Panc1 (cell line): ENCODE data around the gene CREBBP. TPM values are rescaled to one million over a fixed set of nuclear protein-coding genes. Genes with fewer than 3 reads are reported as not detected.

Experiments
- ATAC-seq: fragments of 200-7000 bp; cut with Tn5 transposase; 2 replicates; pipeline ENCODE4 v1.9.1; 2020; ENCODE audit warnings: mild to moderate bottlenecking, moderate library complexity
- BruUV-seq: library from RNA; stranded (reverse); fragments of 400-500 nt; replicated peaks from 2 replicates; lab custom pipeline; 2021; lab: Mats Ljungman, UMichigan
- CTCF ChIA-PET: fragments of 300-600 bp; sonication (Branson Sonifier 250); formaldehyde crosslinking; loops from one replicate; lab custom pipeline; 2022; ENCODE audit warnings: antibody characterized with exemption; lab: Charles Lee
- POLR2A ChIA-PET: fragments of 300-600 bp; sonication (Branson Sonifier 250); formaldehyde crosslinking; loops from one replicate; lab custom pipeline; 2022; ENCODE audit warnings: antibody characterized with exemption; lab: Charles Lee
- DNase-seq: peaks from one replicate; pipeline ENCODE4 v3.0.0-alpha.2; 2010; ENCODE audit warnings: low read depth, low spot score
- H3K27ac ChIP-seq: 2 replicates; pipeline ENCODE4 v1.5.1; 2011; ENCODE audit warnings: mild to moderate bottlenecking, low read length, inconsistent platforms
- H3K27me3 ChIP-seq: fragments of 200-500 bp; sonication (Bioruptor generic); 2 replicates; pipeline ENCODE4 v1.6.0; 2014; ENCODE audit warnings: low read length, inconsistent platforms; ENCODE audit not compliant: control insufficient read depth, insufficient read depth
- H3K36me3 ChIP-seq: fragments of 200-500 bp; sonication (Bioruptor generic); 2 replicates; pipeline ENCODE4 v1.5.1; 2014; ENCODE audit warnings: inconsistent platforms, mild to moderate bottlenecking, low read length, moderate library complexity; ENCODE audit not compliant: control insufficient read depth, insufficient read depth
- H3K4me1 ChIP-seq: 2 replicates; pipeline ENCODE4 v1.5.1; 2011; ENCODE audit warnings: inconsistent platforms, mild to moderate bottlenecking, low read length, moderate library complexity; ENCODE audit not compliant: control insufficient read depth, insufficient read depth
- H3K4me3 ChIP-seq, 2 experiments: 2 replicates each; pipeline ENCODE4 v1.5.1; 2011 to 2012; ENCODE audit warnings: low read depth in 2 of 2, low read length in 2 of 2, mild to moderate bottlenecking in 2 of 2, inconsistent platforms in 1 of 2, moderate library complexity in 1 of 2
- H3K9me3 ChIP-seq: fragments of 200-500 bp; sonication (Bioruptor generic); 2 replicates; pipeline ENCODE4 v1.5.1; 2014; ENCODE audit warnings: low read depth, mild to moderate bottlenecking, inconsistent platforms, low read length, moderate library complexity; ENCODE audit not compliant: control insufficient read depth, insufficient read depth
- POLR2AphosphoS5 ChIP-seq: IDR thresholded peaks from 2 replicates; pipeline ENCODE4 v1.6.1; 2012; ENCODE audit warnings: mild to moderate bottlenecking, low read depth, low read length, moderate library complexity
- SIN3A ChIP-seq: IDR thresholded peaks from 2 replicates; pipeline ENCODE4 v1.6.1; 2012; ENCODE audit warnings: low read depth, mild to moderate bottlenecking, low read length, moderate library complexity, borderline replicate concordance; ENCODE audit not compliant: insufficient read depth
- TCF7L2 ChIP-seq: IDR thresholded peaks from 2 replicates; pipeline ENCODE4 v1.6.1; 2011; ENCODE audit warnings: mild to moderate bottlenecking, low read depth, low read length, inconsistent platforms
- in situ Hi-C: cut with HindIII; loops from 2 replicates; pipeline ENCODE4 v1.10.0; 2016; ENCODE audit warnings: low sequenced_read_pairs, low pct_unique_long_range_greater_than_20kb
- intact Hi-C: fragments of 100-400 bp; cut with micrococcal nuclease; formaldehyde crosslinking; loops from one replicate; pipeline ENCODE4 v1.10.0; 2022; ENCODE audit not compliant: unreplicated experiment
- total RNA-seq: library from RNA; stranded (reverse); gene quantifications from one replicate; pipeline ENCODE4 v1.2.1, GENCODE V29; 2021; ENCODE audit not compliant: unreplicated experiment
- TF ChIP-seq, protein P1 (sequence below), 2 experiments: IDR thresholded peaks; 2 replicates each; pipeline ENCODE4 v1.6.1; 2011 to 2012; ENCODE audit warnings: low read depth in 2 of 2, control low read depth in 1 of 2, low read length in 1 of 2, mild to moderate bottlenecking in 1 of 2, moderate library complexity in 1 of 2; ENCODE audit not compliant: insufficient read depth in 1 of 2
- TF ChIP-seq, protein P2 (sequence below): fragments of 450-650 bp; IDR thresholded peaks from 2 replicates; pipeline ENCODE4 v1.5.1; 2017; ENCODE audit warnings: mild to moderate bottlenecking

The CREBBP gene
- total RNA-seq, 1 experiment from 2014 or later = 60.2 TPM

DNA sequence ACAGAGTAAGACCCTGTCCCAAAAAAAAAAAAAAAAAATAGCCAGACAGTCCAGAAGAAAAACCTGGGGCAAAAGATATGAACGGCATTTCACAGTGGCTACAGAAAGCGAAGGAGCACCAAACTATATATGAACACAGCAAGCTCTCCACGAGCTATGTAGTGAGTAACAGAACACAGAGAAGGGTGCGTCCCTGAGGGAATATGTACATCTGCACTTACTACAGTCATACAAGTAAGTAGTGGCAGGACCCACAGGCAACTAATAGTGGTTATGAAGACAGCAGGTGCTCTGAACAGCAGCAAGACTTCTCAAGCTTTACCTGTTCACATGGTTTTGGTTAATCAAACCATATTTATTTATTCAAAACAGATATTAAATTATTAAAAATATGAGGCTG lies 179.0 kb downstream of the CREBBP start:
- DNase-seq = no peak
- CTCF ChIA-PET = no interaction called here
- H3K4me3 ChIP-seq = no peak overlapping the region
- no peaks in the 10 kb centered on the region for H3K27me3 ChIP-seq
- no peak for ATAC-seq
- POLR2A ChIA-PET = interaction anchor here (0.6 kb wide), 1 partner anchor 30 kb away, joined by 8 read pairs; no protein-coding TSS in a partner anchor
- TF ChIP-seq, protein P1, sequence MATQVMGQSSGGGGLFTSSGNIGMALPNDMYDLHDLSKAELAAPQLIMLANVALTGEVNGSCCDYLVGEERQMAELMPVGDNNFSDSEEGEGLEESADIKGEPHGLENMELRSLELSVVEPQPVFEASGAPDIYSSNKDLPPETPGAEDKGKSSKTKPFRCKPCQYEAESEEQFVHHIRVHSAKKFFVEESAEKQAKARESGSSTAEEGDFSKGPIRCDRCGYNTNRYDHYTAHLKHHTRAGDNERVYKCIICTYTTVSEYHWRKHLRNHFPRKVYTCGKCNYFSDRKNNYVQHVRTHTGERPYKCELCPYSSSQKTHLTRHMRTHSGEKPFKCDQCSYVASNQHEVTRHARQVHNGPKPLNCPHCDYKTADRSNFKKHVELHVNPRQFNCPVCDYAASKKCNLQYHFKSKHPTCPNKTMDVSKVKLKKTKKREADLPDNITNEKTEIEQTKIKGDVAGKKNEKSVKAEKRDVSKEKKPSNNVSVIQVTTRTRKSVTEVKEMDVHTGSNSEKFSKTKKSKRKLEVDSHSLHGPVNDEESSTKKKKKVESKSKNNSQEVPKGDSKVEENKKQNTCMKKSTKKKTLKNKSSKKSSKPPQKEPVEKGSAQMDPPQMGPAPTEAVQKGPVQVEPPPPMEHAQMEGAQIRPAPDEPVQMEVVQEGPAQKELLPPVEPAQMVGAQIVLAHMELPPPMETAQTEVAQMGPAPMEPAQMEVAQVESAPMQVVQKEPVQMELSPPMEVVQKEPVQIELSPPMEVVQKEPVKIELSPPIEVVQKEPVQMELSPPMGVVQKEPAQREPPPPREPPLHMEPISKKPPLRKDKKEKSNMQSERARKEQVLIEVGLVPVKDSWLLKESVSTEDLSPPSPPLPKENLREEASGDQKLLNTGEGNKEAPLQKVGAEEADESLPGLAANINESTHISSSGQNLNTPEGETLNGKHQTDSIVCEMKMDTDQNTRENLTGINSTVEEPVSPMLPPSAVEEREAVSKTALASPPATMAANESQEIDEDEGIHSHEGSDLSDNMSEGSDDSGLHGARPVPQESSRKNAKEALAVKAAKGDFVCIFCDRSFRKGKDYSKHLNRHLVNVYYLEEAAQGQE (IDR thresholded peaks at IDR 0.05; ENCODE audit: insufficient read depth in 1 of 2, low read depth in 2 of 2, low read length in 1 of 2) = no peak
- TF ChIP-seq TCF7L2 = no peak
- TF ChIP-seq, protein P2, sequence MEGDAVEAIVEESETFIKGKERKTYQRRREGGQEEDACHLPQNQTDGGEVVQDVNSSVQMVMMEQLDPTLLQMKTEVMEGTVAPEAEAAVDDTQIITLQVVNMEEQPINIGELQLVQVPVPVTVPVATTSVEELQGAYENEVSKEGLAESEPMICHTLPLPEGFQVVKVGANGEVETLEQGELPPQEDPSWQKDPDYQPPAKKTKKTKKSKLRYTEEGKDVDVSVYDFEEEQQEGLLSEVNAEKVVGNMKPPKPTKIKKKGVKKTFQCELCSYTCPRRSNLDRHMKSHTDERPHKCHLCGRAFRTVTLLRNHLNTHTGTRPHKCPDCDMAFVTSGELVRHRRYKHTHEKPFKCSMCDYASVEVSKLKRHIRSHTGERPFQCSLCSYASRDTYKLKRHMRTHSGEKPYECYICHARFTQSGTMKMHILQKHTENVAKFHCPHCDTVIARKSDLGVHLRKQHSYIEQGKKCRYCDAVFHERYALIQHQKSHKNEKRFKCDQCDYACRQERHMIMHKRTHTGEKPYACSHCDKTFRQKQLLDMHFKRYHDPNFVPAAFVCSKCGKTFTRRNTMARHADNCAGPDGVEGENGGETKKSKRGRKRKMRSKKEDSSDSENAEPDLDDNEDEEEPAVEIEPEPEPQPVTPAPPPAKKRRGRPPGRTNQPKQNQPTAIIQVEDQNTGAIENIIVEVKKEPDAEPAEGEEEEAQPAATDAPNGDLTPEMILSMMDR = no peak
- no peak for TF ChIP-seq POLR2AphosphoS5
- TF ChIP-seq SIN3A = no peak
- no peaks in the 10 kb centered on the region for H3K36me3 ChIP-seq
- H3K4me1 ChIP-seq = no peaks in the 10 kb centered on the region
- intact Hi-C loops = no loop called here
- no peak overlapping the region for H3K27ac ChIP-seq
- in situ Hi-C loops = no loop called here
- no TSS peak for BruUV-seq
- no peaks in the 10 kb centered on the region for H3K9me3 ChIP-seq

DNA sequence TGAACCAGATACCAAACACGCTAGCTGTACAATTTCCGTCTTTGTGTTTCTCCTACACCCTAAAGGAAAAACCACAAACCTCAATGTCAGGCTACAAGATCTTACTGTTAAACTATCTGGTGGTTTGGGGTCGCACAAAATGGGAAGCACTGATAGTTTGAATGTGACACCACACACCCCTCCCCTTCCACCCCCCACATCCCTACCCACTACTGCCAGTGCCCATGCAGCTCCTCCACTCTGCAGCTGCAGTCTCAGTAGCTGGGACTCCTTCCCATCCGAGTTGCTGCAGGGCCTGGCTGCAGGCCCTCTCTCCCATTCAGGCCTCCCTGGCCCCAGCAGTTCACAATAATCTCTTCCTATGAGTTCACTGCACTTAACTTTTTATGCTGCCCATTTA lies 181.6 kb downstream of the CREBBP start:
- no peaks in the 10 kb centered on the region for H3K27me3 ChIP-seq
- ChIA-PET CTCF (no interaction called here), POLR2A (no interaction called here)
- H3K36me3 ChIP-seq = no peaks in the 10 kb centered on the region
- intact Hi-C loops = no loop called here
- no peak overlapping the region for H3K27ac ChIP-seq
- no TSS peak for BruUV-seq
- no peaks in the 10 kb centered on the region for H3K9me3 ChIP-seq
- in situ Hi-C loops = no loop called here
- DNase-seq (no peak), ATAC-seq (0 out of 2 replicates have a peak, but pooled peaks have one; percentile 42)
- TF ChIP-seq POLR2AphosphoS5 (no peak), SIN3A (no peak), TCF7L2 (no peak)
- TF ChIP-seq, protein P1 (IDR thresholded peaks at IDR 0.05; ENCODE audit: insufficient read depth in 1 of 2, low read depth in 2 of 2, low read length in 1 of 2) = no peak
- TF ChIP-seq, protein P2 = no peak
- H3K4me1 ChIP-seq = no peaks in the 10 kb centered on the region
- H3K4me3 ChIP-seq = no peak overlapping the region
